Measurements from ENCODE around the gene ADGRD1.

Gene ADGRD1

GRCh38 chr12:130967636-130968035, 13.9 kb downstream of the ADGRD1 start:
- DNase-seq: no peak

DNA sequence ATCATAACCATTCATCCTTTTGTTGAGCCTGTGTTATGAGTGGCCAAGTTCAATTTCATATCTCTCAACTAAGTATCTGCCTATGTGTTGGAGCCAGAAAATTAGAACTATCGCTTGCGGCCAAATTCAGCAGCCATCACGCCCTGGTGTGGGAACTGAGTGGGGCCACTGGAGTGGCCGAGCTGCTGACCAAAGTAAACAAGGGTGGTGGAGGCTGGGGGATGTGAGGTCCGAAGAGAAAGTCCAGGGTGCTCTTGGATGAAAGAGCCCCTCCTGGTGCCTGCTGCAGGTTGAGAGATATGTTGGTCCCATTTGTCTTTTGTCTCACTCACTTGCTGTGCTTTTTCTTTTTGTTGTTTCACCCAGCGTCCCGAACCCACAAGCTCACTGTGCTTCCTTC, 14.9 kb downstream of the ADGRD1 start:
- DNase-seq: no peak

- no peak for DNase-seq
These were observed 15.5 kb downstream of the ADGRD1 start for GRCh38 chr12:130969223-130969622.

DNA sequence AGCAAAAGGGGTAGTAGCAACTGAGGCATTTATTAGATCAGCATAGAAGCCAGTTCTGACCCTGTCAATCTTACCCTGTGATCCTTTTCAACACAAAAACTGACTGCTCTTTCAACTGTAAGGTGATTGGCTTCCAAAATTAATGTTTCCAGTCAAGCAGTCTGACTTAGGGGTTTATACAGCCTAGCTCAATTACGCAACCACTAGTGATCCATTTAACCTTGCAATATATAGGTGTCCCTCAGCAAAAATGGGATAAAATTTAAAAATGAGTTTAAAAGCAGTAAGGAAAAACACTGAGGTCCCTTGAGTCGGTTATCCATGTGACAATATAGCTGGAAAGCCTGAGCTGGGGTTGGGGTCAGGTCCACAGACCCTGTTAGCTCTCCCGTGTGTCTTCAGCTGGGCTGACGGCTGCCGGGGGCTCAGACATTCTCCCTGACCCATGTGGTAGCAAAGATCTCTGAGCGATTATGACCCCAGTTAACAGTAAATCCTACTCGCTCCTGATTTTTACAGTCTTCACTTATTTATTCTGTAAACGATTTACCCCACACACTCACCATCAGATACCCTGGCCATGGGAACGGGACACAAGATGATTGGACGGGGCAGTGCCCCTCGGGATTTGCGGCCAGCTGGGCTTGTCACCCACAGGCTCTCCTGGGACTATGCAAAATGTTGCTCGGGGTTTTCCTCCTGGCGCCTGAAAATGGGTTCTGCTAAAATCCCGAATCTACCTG, 16.6 kb downstream of the ADGRD1 start:
- DNase-seq: no peak

DNA sequence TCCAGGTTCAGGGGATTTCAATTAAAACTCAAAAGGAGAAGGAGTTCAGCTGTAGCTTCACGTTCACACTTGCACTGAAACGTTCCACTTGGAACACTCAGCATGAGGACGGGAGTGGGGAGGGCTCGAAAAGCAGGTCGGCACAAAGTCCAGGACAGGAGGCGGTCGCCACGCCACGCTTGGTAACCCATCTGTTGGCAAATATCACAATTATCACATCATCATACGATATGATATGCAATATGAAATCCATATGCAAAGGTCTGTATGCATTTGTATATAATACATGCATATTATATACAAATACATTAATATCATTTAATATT, 17.2 kb downstream of the ADGRD1 start:
- no peak for DNase-seq

DNA sequence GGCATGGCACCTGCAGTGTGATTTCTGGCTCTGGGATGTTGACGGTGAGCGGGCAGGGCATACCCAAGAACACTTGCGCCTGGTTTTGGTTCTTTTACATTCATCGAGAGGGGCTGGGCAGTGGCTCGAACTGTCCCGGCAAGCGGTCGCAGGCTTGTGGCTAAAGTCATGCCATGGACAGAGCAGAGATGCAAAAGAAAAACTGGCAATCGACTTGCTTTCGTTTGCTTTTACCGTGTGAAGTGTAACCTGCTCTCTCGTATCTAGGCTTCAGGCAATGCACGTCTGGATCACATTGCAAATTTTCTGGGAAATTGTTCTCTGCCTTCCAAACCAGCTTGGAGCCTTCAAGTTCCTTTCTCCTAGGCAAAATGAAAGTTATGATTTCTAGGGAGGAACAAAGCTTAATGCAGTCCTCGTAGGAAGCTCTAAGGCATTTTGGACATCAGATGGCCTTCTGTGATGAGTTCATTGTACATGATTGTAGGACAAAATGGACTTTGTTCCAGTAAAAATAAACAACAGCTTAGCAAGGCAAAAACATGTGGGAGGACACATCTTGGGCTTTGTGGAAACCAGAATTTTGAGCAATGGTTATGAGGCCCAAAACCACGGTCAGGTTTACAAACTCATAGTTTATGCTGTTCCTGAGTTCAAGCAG, 18.3 kb downstream of the ADGRD1 start:
- no peak for DNase-seq

DNA sequence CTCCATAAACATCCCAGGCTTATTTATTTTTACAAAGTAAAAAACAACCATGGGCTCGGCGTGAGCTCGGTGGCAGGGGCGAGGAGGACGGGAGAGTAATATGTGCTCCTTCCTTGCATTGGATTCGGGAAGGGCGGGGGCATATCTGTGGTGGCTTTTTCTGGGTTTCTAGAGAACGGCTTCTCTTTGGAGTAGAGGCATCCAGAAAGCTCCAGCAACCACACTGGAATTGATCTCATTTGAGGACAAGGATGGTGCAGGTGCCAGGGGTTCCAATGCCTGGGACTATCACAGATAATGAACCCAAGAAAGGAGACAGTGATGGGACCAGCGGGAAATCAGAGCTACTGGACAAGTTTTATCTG, 18.9 kb downstream of the ADGRD1 start:
- no peak for DNase-seq

DNA sequence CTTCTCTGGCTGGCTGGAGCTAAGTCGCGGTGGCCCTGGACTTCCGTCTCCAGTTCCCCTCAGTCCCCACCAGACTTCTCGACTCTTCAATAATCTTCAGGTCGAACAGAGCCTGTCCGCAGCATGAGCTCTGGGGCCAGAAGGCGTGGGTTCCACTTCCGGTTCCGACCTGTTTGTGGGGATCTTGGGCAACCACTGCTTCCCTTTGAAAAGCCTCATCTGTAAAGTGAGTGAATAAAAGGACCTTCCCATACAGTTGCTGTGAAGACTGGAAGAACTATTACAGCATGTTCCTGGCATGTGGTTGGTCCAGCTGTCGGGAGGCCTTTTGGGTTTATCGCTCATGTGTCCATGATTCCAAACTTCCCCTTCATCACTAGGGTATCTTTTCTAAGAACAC, 19.4 kb downstream of the ADGRD1 start:
- no peak for DNase-seq

GRCh38 chr12:130973906-130974305, 20.2 kb downstream of the ADGRD1 start:
- no peak for DNase-seq

DNA sequence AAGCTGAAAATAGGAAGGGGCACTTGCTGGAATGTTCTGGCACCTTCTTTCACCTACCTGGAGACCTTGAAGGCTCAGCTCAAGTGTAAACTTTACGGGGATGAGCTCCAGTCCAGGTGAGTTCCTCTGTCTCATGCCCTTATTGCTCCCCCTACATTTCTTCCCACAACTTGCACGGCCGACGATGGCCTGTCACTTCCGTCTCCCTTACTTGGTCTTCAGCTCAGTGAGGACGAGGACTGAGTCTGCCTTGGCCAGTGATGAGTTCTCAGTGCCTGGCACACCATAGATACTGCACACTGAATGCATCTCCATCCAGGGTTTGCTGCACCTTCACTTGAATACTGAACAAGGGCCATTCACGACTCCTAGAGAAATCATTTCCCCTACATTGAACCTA, 21.4 kb downstream of the ADGRD1 start:
- no peak for DNase-seq

GRCh38 chr12:130976171-130976720, 22.5 kb downstream of the ADGRD1 start:
- no peak for DNase-seq

GRCh38 chr12:130977046-130977742, 23.5 kb downstream of the ADGRD1 start:
- no peak for DNase-seq

DNA sequence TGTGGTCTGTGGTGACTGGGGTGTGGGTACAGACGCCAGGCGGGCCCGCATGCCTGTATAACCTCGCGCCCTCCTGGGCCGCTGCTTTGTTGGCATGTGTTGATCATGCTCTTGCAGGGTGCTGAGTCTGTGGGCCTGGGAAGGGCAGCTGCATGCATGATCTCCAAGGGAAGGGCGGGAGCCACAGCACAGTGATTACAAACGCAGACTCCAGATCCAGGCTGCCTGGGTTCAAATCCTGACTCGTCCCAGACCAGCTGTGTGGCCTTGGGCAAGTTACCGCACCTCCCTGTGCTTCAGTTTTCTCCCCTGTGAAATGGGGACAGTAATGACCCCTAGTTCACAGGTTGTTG, 24.0 kb downstream of the ADGRD1 start:
- no peak for DNase-seq

DNA sequence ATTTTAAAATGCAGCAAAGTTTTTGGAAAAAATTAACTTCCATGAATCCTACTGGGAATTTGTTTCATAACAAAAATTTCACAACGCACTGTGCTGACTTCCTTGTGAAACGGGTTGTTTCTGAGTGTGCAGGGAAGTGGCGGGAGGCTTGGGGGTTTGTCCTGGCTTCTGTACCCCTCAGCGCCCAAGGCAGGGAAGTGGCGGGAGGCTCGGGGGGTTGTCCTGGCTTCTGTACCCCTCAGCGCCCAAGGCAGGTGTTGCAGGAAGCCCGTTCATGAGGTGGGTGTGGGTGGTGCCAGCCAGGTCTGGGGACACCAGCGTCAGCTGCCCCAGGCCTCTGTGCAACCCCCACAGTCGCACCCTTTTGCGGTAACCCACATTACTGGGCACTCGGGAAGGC, 25.1 kb downstream of the ADGRD1 start:
- no peak for DNase-seq

DNA sequence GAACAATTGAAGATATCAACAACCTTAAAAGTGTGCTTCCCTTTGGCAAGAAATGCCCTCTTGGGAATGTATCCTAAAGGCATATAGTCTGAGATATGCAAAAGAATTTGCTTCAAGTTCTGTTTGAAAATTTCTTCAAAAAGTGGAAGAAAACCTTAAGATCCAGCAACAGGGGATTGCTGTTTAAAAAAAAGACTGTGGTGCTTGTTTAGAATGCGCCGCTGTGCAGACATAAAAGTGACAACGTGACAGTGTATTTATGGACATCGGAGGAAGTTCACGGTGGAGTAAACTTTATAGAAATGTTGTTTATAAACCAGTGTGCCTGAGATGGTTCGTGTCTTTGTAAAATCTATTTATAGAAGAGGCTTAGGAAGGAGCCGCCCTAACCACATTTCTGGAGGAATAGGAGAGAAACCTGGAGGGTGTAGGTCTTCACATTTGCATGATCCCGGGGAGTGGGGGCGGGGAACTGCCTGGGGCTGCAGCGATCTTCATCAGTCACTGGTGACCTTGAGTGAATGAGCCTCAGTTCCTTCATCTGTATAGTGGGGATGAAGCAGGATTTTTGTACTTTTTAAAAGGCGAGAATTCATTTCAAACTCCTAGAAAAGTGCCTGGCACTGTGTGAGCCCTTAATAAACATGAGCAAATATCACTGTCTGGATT, 27.5 kb downstream of the ADGRD1 start:
- DNase-seq: no peak

DNA sequence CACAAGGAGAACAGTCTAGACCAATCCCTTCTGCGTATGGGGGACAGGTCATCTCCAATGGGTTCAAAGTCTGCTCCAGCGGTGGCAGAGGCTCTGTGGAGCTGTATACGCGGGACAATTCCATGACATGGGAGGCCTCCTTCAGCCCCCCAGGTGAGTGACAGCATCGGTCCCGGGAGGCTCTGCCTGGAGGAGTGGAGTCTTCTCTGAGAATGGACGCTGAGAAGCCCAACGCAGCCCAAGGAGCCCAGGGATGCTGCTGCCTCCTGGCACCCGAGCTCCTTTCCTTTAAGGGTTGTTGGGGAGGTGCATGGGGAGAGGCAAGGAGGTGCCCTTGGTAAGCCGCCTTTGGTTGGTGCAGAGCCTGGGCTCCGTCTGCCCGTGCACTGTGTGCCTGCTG, 28.2 kb downstream of the ADGRD1 start:
- DNase-seq: no peak

GRCh38 chr12:130982565-130983225, 29.0 kb downstream of the ADGRD1 start:
- DNase-seq: no peak

DNA sequence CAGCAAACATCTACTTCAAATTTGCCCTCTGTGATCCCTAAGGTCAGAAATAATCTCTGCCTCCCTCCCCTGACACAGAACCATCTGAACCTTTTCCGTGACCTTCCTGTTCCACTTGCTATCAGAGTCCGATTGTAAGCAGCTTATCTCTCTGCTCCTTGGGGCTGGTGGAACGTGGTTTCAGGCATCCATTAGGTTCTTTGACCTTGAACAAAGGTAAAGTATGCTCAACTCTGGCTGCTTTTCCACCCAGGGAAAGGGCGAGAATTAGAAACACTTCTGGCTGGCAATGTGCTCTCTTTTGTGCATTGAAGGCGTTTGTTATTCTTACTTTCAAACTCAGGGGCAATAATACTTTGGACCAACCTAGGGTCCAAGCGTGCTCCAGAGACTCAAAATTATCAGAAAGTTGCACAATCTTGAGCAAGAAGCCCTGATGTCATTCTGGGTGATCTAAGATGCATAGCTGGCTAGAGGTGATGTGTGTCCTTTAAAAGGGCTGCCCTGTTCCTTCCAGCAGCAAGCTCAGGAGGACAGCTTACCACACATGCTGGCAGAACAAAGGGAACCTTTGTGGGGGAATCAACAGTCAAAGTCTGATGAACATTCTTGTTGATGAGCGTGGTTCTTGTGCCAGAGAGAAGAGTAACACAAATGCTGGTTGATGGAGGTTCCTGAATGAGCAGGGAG, 29.8 kb downstream of the ADGRD1 start:
- no peak for DNase-seq

DNA sequence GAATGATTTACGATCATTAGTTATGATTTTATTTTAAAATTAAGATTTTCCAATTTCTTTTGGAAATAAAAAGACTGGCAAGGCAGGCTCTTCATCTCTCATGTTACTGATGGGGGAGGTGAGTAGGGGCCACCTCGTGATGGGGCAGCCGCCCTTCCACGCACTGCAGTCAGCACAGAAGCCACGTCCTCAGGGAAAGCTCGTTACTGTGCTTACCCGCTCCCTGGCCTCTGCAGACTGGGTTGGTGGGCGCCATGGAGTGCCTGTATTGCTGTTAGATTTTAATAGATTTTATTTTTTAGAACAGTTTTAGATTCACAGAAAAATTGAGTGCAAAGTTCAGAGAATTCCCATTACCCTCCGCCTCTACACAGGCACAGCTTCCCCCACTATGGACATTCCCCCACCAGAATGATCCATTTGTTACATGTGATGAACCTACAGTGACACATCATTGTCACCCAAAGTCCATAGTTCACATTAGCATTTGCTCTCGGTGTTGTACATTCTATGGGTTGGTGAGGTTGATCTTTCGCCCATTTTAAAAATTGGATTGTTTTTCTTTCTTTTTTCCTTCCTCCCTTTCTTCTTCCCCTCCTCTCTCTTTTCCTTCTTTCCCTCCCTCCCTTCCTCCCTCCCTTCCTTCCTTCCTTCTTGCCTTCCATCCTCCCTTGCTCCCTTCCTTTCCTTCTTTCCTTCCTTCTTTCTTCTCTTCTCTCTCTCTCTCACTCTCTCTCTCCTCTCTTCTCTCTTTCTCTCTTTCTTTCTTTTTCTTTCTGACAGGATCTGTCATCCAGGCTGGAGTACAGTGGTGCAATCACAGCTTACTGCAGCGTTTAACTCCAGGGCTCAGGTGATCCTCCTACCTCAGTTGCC, 30.7 kb downstream of the ADGRD1 start:
- DNase-seq: no peak

DNA sequence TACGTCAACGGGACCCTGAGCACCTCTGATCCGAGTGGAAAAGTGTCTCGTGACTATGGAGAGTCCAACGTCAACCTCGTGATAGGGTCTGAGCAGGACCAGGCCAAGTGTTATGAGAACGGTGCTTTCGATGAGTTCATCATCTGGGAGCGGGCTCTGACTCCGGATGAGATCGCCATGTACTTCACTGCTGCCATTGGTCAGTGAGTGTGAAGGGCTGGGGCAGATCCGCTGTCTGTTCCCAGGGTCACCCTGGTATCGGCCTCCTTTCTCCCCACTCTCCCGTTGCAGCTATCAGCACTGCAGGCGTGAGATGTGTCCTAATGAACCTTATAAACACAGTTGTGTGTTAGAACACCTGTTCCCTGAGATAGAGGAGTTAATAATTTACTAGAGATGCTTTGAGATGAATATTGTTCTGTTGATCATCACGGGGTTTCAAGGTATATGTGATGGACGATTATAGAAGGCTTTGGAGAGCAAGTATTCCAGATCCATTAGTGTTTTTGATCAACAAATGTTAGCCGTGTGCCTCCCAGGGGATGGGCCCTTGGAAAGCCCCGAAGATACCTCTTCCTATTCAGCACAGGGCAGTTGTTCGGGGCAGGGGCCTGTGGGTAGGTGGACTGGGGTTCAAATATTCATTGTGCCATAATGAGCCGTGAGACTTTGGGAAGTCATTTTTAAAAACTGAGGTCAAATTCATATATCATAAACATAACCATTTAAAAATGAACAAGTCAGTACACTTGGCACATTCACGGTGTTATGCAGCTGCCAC, 33.6 kb downstream of the ADGRD1 start:
- no peak for DNase-seq

- DNase-seq: no peak
These were observed 34.6 kb downstream of the ADGRD1 start for GRCh38 chr12:130988261-130988660.
